Measurements from ENCODE around the gene LRRC42. TPM values are rescaled to one million over a fixed set of nuclear protein-coding genes. Genes with fewer than 3 reads are reported as not detected.

LRRC42 gene
- total and polyA plus RNA-seq, 9 of the 15 experiments (the other 6 are each of a cell fraction or from before 2014, with no cell fraction given) = 17.3 to 51.9 (median 35.5) TPM

DNA sequence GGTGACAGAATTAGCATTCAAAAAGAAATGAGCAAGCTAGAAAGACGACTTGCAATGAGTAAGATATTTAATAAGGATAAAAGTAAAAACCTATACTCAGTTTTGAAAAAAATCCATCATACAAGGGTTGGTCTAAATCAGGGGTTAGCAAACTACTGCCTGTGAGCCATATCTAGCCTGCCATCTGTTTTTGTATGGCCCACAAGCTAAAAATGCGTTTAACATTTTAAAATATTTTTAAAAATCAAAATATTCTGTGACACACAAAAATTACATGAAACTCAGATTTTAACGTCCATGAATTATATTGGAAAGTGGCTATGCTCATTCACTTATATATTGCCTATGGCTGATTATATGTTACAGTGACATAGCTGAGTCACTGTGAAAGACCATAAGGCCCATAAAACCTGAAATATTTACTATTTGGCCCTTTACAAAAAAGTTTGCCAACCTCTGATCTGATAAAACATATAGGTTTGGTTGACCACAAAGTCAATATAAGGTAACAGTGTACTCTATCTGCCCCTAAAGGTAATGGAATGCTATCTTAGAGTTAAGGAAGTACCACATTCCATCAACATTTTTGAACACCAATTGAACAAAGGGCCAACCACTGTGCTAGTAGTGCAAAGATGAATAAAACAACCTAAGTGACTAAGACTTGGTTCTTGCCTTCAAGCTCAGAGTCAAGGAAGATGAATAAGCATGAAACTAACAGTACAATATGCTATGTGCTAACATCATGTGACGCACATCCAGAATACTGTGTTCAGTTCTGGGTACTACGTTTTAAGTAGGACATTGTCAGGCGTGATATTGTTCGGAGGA, 3.8 kb upstream of the LRRC42 start (continued):
- TF ChIP-seq, protein P1, sequence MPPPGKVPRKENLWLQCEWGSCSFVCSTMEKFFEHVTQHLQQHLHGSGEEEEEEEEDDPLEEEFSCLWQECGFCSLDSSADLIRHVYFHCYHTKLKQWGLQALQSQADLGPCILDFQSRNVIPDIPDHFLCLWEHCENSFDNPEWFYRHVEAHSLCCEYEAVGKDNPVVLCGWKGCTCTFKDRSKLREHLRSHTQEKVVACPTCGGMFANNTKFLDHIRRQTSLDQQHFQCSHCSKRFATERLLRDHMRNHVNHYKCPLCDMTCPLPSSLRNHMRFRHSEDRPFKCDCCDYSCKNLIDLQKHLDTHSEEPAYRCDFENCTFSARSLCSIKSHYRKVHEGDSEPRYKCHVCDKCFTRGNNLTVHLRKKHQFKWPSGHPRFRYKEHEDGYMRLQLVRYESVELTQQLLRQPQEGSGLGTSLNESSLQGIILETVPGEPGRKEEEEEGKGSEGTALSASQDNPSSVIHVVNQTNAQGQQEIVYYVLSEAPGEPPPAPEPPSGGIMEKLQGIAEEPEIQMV (tag; conservative IDR thresholded peaks at IDR 0.05; ENCODE audit: low read depth) = no peak
- TF ChIP-seq ZFP36 (IDR thresholded peaks at IDR 0.05; ENCODE audit: low read depth, low read length, partially characterized antibody) (no peak), MECOM (CRISPR knock-in tag; IDR thresholded peaks at IDR 0.05) (no peak), ARID1B (IDR thresholded peaks at IDR 0.05) (peak; percentile 67; the same call in 1 of the 2 replicates), TAL1 (IDR thresholded peaks at IDR 0.05) (peak; percentile 59), ZBTB17 (CRISPR knock-in tag; IDR thresholded peaks at IDR 0.05) (no peak), ZC3H8 (IDR thresholded peaks at IDR 0.05) (no peak), POLR2H (tag; IDR thresholded peaks at IDR 0.05; ENCODE audit: low read depth) (no peak; the same call in 1 of the 2 replicates), THRAP3 (IDR thresholded peaks at IDR 0.05; ENCODE audit: borderline replicate concordance) (0 out of 2 replicates have a peak, but pooled peaks have one; percentile 38)
- TF ChIP-seq, protein P2, sequence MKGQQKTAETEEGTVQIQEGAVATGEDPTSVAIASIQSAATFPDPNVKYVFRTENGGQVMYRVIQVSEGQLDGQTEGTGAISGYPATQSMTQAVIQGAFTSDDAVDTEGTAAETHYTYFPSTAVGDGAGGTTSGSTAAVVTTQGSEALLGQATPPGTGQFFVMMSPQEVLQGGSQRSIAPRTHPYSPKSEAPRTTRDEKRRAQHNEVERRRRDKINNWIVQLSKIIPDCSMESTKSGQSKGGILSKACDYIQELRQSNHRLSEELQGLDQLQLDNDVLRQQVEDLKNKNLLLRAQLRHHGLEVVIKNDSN (CRISPR knock-in tag; IDR thresholded peaks at IDR 0.05) = peak; percentile 44; the same call in 1 of the 2 replicates
- TF ChIP-seq, protein P3, sequence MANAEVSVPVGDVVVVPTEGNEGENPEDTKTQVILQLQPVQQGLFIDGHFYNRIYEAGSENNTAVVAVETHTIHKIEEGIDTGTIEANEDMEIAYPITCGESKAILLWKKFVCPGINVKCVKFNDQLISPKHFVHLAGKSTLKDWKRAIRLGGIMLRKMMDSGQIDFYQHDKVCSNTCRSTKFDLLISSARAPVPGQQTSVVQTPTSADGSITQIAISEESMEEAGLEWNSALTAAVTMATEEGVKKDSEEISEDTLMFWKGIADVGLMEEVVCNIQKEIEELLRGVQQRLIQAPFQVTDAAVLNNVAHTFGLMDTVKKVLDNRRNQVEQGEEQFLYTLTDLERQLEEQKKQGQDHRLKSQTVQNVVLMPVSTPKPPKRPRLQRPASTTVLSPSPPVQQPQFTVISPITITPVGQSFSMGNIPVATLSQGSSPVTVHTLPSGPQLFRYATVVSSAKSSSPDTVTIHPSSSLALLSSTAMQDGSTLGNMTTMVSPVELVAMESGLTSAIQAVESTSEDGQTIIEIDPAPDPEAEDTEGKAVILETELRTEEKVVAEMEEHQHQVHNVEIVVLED (CRISPR knock-in tag; IDR thresholded peaks at IDR 0.05) = 0 out of 2 replicates have a peak, but pooled peaks have one; percentile 31

All from K562 (cell line).